Skeletal muscle tissue (tissue), 2 donors: ENCODE data around the gene IMPDH2. TPM values are rescaled to one million over a fixed set of nuclear protein-coding genes. Genes with fewer than 3 reads are reported as not detected.
A peak's percentile ranks its signal among the peaks of the same experiment; 100 is the strongest.

Source experiments
- small RNA-seq: library from RNA; depleted of rRNA; stranded (forward); fragments of <200 nt; gene quantifications from one replicate; pipeline ENCODE3, GENCODE V24; 2014
- total RNA-seq: library from RNA; depleted of rRNA; stranded (reverse); fragments of >200 nt; gene quantifications from one replicate; pipeline ENCODE4 v1.2.3, GENCODE V29; 2014

The IMPDH2 gene
- total RNA-seq, 1 donor from 2014 or later: 523 TPM

Small RNAs within 50 kb of the gene (small RNA-seq; reads per million reads assigned to genes)
- gene MIR191 (2,987 reads per million, percentile 99 among the genes with 10 or more reads in this experiment), gene MIR425 (79.0 reads per million, percentile 96 among the genes with 10 or more reads in this experiment)

Other genes starting within 250 kb of the IMPDH2 start
- gene PRKAR2A, start 181.5 kb downstream of the IMPDH2 start, total RNA-seq: 26.6 TPM
- 15.1 TPM for gene SLC25A20, start 130.5 kb downstream of the IMPDH2 start, total RNA-seq
- gene ARIH2, start 110.6 kb downstream of the IMPDH2 start, total RNA-seq: 51.7 TPM
- 17.2 TPM for gene P4HTM, start 39.2 kb downstream of the IMPDH2 start, total RNA-seq
- 54.3 TPM for gene WDR6, start 22.0 kb downstream of the IMPDH2 start, total RNA-seq
- gene DALRD3, start 10.8 kb downstream of the IMPDH2 start, total RNA-seq: 27.7 TPM
- 39.1 TPM for gene NDUFAF3, start 7.3 kb downstream of the IMPDH2 start, total RNA-seq
- gene QRICH1, start 64.7 kb upstream of the IMPDH2 start, total RNA-seq: 92.9 TPM
- 393 TPM for gene QARS1, start 75.4 kb upstream of the IMPDH2 start, total RNA-seq
- 37.1 TPM for gene USP19, start 91.4 kb upstream of the IMPDH2 start, total RNA-seq
- gene LAMB2, start 103.7 kb upstream of the IMPDH2 start, total RNA-seq: 601 TPM
- 11.5 TPM for gene CCDC71, start 136.9 kb upstream of the IMPDH2 start, total RNA-seq
- gene KLHDC8B, start 142.2 kb upstream of the IMPDH2 start, total RNA-seq: 83.5 TPM
- 1.6 TPM for gene C3orf62, start 247.8 kb upstream of the IMPDH2 start, total RNA-seq